HL-60 (cell line): Measurements from ENCODE around the gene CSNK2A2.

Experiments
- CTCF ChIP-seq: IDR thresholded peaks from one replicate; pipeline ENCODE4 v1.5.1; 2011; ENCODE audit warnings: low read length, control low read depth, inconsistent platforms; ENCODE audit not compliant: insufficient read depth
- POLR2AphosphoS5 ChIP-seq: IDR thresholded peaks from 2 replicates; pipeline ENCODE4 v1.6.1; 2012; ENCODE audit warnings: low read depth
- REST ChIP-seq: IDR thresholded peaks from 2 replicates; pipeline ENCODE4 v1.6.1; 2012; ENCODE audit warnings: low read depth; ENCODE audit not compliant: insufficient replicate concordance
- SPI1 ChIP-seq: IDR thresholded peaks from 2 replicates; pipeline ENCODE4 v1.6.1; 2012; ENCODE audit warnings: low read depth, mild to moderate bottlenecking, borderline replicate concordance

GRCh38 chr16:58109881-58110280 lies 88.0 kb downstream of the CSNK2A2 start:
- TF ChIP-seq POLR2AphosphoS5 (no peak), CTCF (no peak), SPI1 (no peak), REST (no peak)
